OCI-LY1 (cell line): ENCODE data around the gene PNLIPRP2.

Experiments used
- H2AFZ ChIP-seq: fragments of 200-600 bp; sonication (generic), shearing (Covaris generic); 2 replicates; pipeline ENCODE4 v1.6.0; 2014; ENCODE audit warnings: antibody characterized with exemption, mild to moderate bottlenecking, low read length
- H3F3A ChIP-seq: fragments of 200-600 bp; sonication (generic), shearing (Covaris generic); 2 replicates; pipeline ENCODE4 v1.6.0; 2014; ENCODE audit warnings: mild to moderate bottlenecking, antibody characterized with exemption, low read length, moderate library complexity; ENCODE audit not compliant: insufficient read depth
- H3K27ac ChIP-seq: fragments of 200-600 bp; sonication (generic); 2 replicates; pipeline ENCODE4 v1.5.1; 2014; ENCODE audit warnings: low read length, mixed run types, mild to moderate bottlenecking, low read depth; ENCODE audit not compliant: poor library complexity, severe bottlenecking
- H3K27me3 ChIP-seq: fragments of 200-600 bp; sonication (generic); 2 replicates; pipeline ENCODE4 v1.6.0; 2014; ENCODE audit warnings: antibody characterized with exemption, mild to moderate bottlenecking, low read length, moderate library complexity; ENCODE audit not compliant: insufficient read depth
- H3K36me3 ChIP-seq: fragments of 200-600 bp; sonication (generic); 2 replicates; pipeline ENCODE4 v1.6.1; 2014; ENCODE audit warnings: mild to moderate bottlenecking, antibody characterized with exemption, low read length, moderate library complexity, mixed read lengths; ENCODE audit not compliant: insufficient read depth
- H3K4me1 ChIP-seq: fragments of 200-600 bp; sonication (generic); 2 replicates; pipeline ENCODE4 v1.5.1; 2014; ENCODE audit warnings: mild to moderate bottlenecking, low read length, moderate library complexity; ENCODE audit not compliant: insufficient read depth, severe bottlenecking
- H3K4me2 ChIP-seq: fragments of 200-600 bp; sonication (generic), shearing (Covaris generic); 2 replicates; pipeline ENCODE4 v1.6.1; 2014; ENCODE audit warnings: low read length
- H3K4me3 ChIP-seq: fragments of 200-600 bp; sonication (generic); 2 replicates; pipeline ENCODE4 v1.5.1; 2014; ENCODE audit warnings: low read length, low read depth, mild to moderate bottlenecking, mixed read lengths; ENCODE audit not compliant: poor library complexity, severe bottlenecking
- H3K79me2 ChIP-seq: fragments of 200-600 bp; shearing (Covaris generic); 2 replicates; pipeline ENCODE4 v1.6.1; 2016; ENCODE audit warnings: mixed run types, low read length, mixed read lengths; ENCODE audit not compliant: insufficient read depth
- H3K9ac ChIP-seq: fragments of 200-600 bp; sonication (generic), shearing (Covaris generic); 2 replicates; pipeline ENCODE4 v1.6.1; 2014; ENCODE audit warnings: mild to moderate bottlenecking, low read length, mixed read lengths
- H3K9me2 ChIP-seq: fragments of 200-600 bp; sonication (generic), shearing (Covaris generic); 2 replicates; pipeline ENCODE4 v1.6.1; 2014; ENCODE audit warnings: low read depth, mild to moderate bottlenecking, low read length, mixed read lengths
- H3K9me3 ChIP-seq: fragments of 200-600 bp; shearing (Covaris generic); 2 replicates; pipeline ENCODE4 v1.6.1; 2014; ENCODE audit warnings: low read length, mixed read lengths
- H4K20me1 ChIP-seq: fragments of 200-600 bp; sonication (generic), shearing (Covaris generic); 2 replicates; pipeline ENCODE4 v1.6.0; 2016; ENCODE audit warnings: mild to moderate bottlenecking, low read length; ENCODE audit not compliant: insufficient read depth
- CTCF ChIP-seq: fragments of 200-600 bp; sonication (generic), shearing (Covaris generic); IDR thresholded peaks from 2 replicates; pipeline ENCODE4 v1.5.1; 2017; ENCODE audit warnings: mild to moderate bottlenecking, antibody characterized with exemption, low read length, moderate library complexity, mixed read lengths
- EZH2 ChIP-seq: fragments of 200-600 bp; sonication (generic), shearing (Covaris generic); IDR thresholded peaks from 2 replicates; pipeline ENCODE4 v1.8.0; 2017; ENCODE audit warnings: borderline replicate concordance, mixed run types, mild to moderate bottlenecking, antibody characterized with exemption, low read length, moderate library complexity, mixed read lengths

The PNLIPRP2 gene

GRCh38 chr10:116692225-116692624 is 71.5 kb downstream of the PNLIPRP2 start:
- no peaks in the 10 kb centered on the region for H4K20me1 ChIP-seq
- no peaks in the 10 kb centered on the region for H3K9me2 ChIP-seq
- no peaks in the 10 kb centered on the region for H3K4me1 ChIP-seq
- no peak overlapping the region for H3K9ac ChIP-seq
- H3K9me3 ChIP-seq: no peaks in the 10 kb centered on the region
- no peak overlapping the region for H3K4me3 ChIP-seq
- H3K4me2 ChIP-seq: no peak overlapping the region
- H3K27me3 ChIP-seq: no peaks in the 10 kb centered on the region
- TF ChIP-seq CTCF: no peak
- TF ChIP-seq EZH2: no peak
- H2AFZ ChIP-seq: no peak overlapping the region
- H3K27ac ChIP-seq: no peak overlapping the region
- H3F3A ChIP-seq: no peaks in the 10 kb centered on the region
- no peaks in the 10 kb centered on the region for H3K36me3 ChIP-seq
- H3K79me2 ChIP-seq: no peaks in the 10 kb centered on the region

- no peaks in the 10 kb centered on the region for H3K79me2 ChIP-seq
- H3K9me2 ChIP-seq: no peaks in the 10 kb centered on the region
- H3K9ac ChIP-seq: no peak overlapping the region
- no peak overlapping the region for H3K4me2 ChIP-seq
- no peaks in the 10 kb centered on the region for H3K4me1 ChIP-seq
- H2AFZ ChIP-seq: no peak overlapping the region
- no peaks in the 10 kb centered on the region for H3K36me3 ChIP-seq
- TF ChIP-seq CTCF (no peak), EZH2 (no peak)
- H3K4me3 ChIP-seq: no peak overlapping the region
- no peaks in the 10 kb centered on the region for H3K9me3 ChIP-seq
- no peaks in the 10 kb centered on the region for H4K20me1 ChIP-seq
- H3F3A ChIP-seq: no peaks in the 10 kb centered on the region
- H3K27me3 ChIP-seq: no peaks in the 10 kb centered on the region
- no peak overlapping the region for H3K27ac ChIP-seq
Observed at GRCh38 chr10:116694243-116694926, 73.6 kb downstream of the PNLIPRP2 start.
